Trophoblast cell (in vitro differentiated cells and primary cell): ENCODE data around the gene STX4.

Experiments used
- DNase-seq, 2 donors: peaks; one replicate each; pipeline ENCODE4 v3.0.0-alpha.2; 2016
- H2AFZ ChIP-seq: 2 replicates; pipeline ENCODE4 v1.6.1; 2013; ENCODE audit warnings: low read length, moderate library complexity, mild to moderate bottlenecking; ENCODE audit not compliant: insufficient read depth, poor library complexity
- H2AK5ac ChIP-seq: 2 replicates; pipeline ENCODE4 v1.6.1; 2013; ENCODE audit warnings: mild to moderate bottlenecking, low read length
- H2BK120ac ChIP-seq: 2 replicates; pipeline ENCODE4 v1.6.1; 2013; ENCODE audit warnings: low read length, mild to moderate bottlenecking, moderate library complexity; ENCODE audit not compliant: insufficient read depth, poor library complexity
- H2BK12ac ChIP-seq: 2 replicates; pipeline ENCODE4 v1.6.1; 2013; ENCODE audit warnings: mild to moderate bottlenecking, low read length, moderate library complexity
- H2BK5ac ChIP-seq: 2 replicates; pipeline ENCODE4 v1.6.1; 2013; ENCODE audit warnings: low read length, low read depth, moderate library complexity, mild to moderate bottlenecking; ENCODE audit not compliant: poor library complexity
- H3K14ac ChIP-seq: 2 replicates; pipeline ENCODE4 v1.6.1; 2013; ENCODE audit warnings: mild to moderate bottlenecking, low read length
- H3K18ac ChIP-seq: 2 replicates; pipeline ENCODE4 v1.6.1; 2013; ENCODE audit warnings: mild to moderate bottlenecking, low read length
- H3K23ac ChIP-seq: 2 replicates; pipeline ENCODE4 v1.6.1; 2013; ENCODE audit warnings: low read length
- H3K27ac ChIP-seq: 2 replicates; pipeline ENCODE4 v1.5.1; 2013; ENCODE audit warnings: low read depth, mild to moderate bottlenecking, inconsistent platforms, low read length, moderate library complexity
- H3K27me3 ChIP-seq: 2 replicates; pipeline ENCODE4 v1.6.1; 2013; ENCODE audit warnings: inconsistent platforms, mild to moderate bottlenecking, low read length, moderate library complexity; ENCODE audit not compliant: insufficient read depth
- H3K36me3 ChIP-seq, 2 experiments: 1 replicate in 1 of 2; 2 replicates in 1 of 2; pipeline ENCODE4 v1.6.1; 2013; ENCODE audit warnings: low read length in 2 of 2, mild to moderate bottlenecking in 2 of 2, moderate library complexity in 1 of 2; ENCODE audit not compliant: insufficient read depth in 2 of 2, control insufficient read depth in 1 of 2
- H3K4ac ChIP-seq: 2 replicates; pipeline ENCODE4 v1.6.1; 2013; ENCODE audit warnings: low read depth, mild to moderate bottlenecking, low read length, moderate library complexity
- H3K4me1 ChIP-seq, 2 experiments: 1 replicate in 1 of 2; 2 replicates in 1 of 2; pipeline ENCODE4 v1.6.1; 2013; ENCODE audit warnings: low read length in 2 of 2, mild to moderate bottlenecking in 2 of 2, moderate library complexity in 1 of 2; ENCODE audit not compliant: insufficient read depth in 2 of 2, control insufficient read depth in 1 of 2
- H3K4me2 ChIP-seq: 2 replicates; pipeline ENCODE4 v1.6.1; 2013; ENCODE audit warnings: inconsistent platforms, mild to moderate bottlenecking, low read length, moderate library complexity
- H3K4me3 ChIP-seq: 2 replicates; pipeline ENCODE4 v1.5.1; 2013; ENCODE audit warnings: mild to moderate bottlenecking, low read depth, low read length, inconsistent platforms
- H3K79me1 ChIP-seq: one replicate; pipeline ENCODE4 v1.6.1; 2013; ENCODE audit warnings: low read length
- H3K79me2 ChIP-seq: 2 replicates; pipeline ENCODE4 v1.6.1; 2013; ENCODE audit warnings: low read length, mild to moderate bottlenecking; ENCODE audit not compliant: control insufficient read depth, insufficient read depth, poor library complexity
- H3K9ac ChIP-seq: 2 replicates; pipeline ENCODE4 v1.6.1; 2013; ENCODE audit warnings: mild to moderate bottlenecking, low read length
- H3K9me3 ChIP-seq: 2 replicates; pipeline ENCODE4 v1.6.1; 2013; ENCODE audit warnings: low read depth, mild to moderate bottlenecking, control low read depth, inconsistent platforms, low read length; ENCODE audit not compliant: insufficient read depth
- H4K12ac ChIP-seq: 2 replicates; pipeline ENCODE4 v1.6.1; 2013; ENCODE audit warnings: low read depth, mild to moderate bottlenecking, low read length, moderate library complexity
- H4K8ac ChIP-seq: 2 replicates; pipeline ENCODE4 v1.6.1; 2013; ENCODE audit warnings: low read depth, mild to moderate bottlenecking, low read length, moderate library complexity
- H4K91ac ChIP-seq: one replicate; pipeline ENCODE4 v1.6.1; 2013; ENCODE audit warnings: low read depth, mild to moderate bottlenecking, low read length, moderate library complexity
- WGBS: extraction: QIAGEN DNeasy Blood & Tissue Kit; methylation state at CpG from one replicate; pipeline ENCODE4 v1.1.7; 2013; ENCODE audit warnings: missing lambda C conversion rate; ENCODE audit not compliant: insufficient read length, insufficient coverage; ENCODE audit errors: extremely low coverage; 5-methylcytosine and 5-hydroxymethylcytosine counted together

Gene STX4

DNA sequence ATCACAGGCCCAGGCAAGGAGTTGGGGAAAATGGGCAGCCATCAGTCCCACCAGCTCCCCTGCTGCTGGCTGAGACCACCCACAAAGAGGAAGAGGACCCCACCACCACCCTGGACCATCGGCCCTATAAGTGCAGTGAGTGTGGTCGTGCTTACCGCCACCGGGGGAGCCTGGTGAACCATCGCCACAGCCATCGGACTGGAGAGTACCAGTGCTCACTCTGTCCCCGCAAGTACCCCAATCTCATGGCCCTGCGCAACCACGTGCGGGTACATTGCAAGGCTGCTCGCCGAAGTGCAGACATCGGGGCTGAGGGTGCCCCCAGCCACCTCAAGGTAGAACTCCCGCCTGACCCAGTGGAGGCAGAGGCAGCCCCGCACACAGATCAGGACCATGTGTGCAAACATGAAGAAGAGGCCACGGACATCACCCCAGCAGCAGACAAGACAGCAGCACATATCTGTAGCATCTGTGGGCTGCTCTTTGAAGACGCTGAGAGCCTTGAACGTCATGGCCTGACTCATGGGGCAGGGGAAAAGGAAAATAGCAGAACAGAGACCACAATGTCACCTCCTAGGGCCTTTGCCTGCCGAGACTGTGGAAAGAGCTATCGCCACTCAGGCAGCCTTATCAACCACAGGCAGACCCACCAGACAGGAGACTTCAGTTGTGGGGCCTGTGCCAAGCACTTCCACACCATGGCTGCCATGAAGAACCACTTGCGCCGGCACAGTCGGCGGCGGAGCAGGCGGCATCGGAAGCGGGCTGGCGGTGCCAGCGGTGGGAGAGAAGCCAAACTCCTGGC lies 44.4 kb downstream of the STX4 start:
- Histone ChIP-seq H3K4me1 (no peaks in the 10 kb centered on the region), H3K9ac (no peak overlapping the region), H2AFZ (no peak overlapping the region), H2AK5ac (no peak overlapping the region), H3K14ac (no peak overlapping the region), H3K79me2 (peaks cover 13% of the 10 kb centered on the region), H4K91ac (no peak overlapping the region), H3K23ac (no peak overlapping the region), H3K27me3 (no peaks in the 10 kb centered on the region), H3K4me2 (no peak overlapping the region), H2BK120ac (no peak overlapping the region), H3K18ac (no peak overlapping the region), H3K4me3 (no peak overlapping the region), H3K79me1 (peaks cover 15% of the 10 kb centered on the region), H3K4ac (no peak overlapping the region), H3K27ac (no peak overlapping the region), H2BK12ac (no peak overlapping the region), H4K8ac (no peak overlapping the region), H2BK5ac (no peak overlapping the region), H3K36me3 (peaks cover 59 to 63% of the 10 kb centered on the region in 2 experiments), H4K12ac (no peak overlapping the region), H3K9me3 (no peaks in the 10 kb centered on the region)
- no peak for DNase-seq
- WGBS = no CpG with 5 or more reads among the region's 30 CpGs

DNA sequence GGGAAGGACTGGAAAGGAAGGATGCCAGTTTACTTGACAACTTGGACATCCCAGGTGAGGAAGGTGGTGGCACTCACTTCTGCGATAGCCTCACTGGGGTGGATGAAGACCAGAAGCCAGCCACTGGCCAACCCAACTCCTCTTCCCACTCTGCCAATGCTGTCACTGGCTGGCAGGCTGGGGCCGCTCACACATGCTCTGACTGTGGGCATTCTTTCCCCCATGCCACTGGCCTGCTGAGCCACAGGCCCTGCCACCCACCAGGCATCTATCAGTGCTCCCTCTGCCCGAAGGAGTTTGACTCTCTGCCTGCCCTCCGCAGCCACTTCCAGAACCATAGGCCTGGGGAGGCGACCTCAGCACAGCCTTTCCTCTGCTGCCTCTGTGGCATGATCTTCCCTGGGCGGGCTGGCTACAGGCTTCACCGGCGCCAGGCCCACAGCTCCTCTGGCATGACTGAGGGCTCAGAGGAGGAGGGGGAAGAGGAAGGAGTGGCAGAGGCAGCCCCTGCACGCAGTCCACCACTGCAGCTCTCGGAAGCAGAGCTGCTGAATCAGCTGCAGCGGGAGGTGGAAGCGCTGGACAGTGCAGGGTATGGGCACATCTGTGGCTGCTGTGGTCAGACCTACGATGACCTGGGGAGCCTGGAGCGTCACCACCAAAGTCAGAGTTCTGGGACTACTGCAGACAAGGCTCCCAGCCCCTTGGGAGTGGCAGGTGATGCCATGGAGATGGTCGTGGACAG lies 45.4 kb downstream of the STX4 start:
- H3K14ac ChIP-seq = no peak overlapping the region

DNA sequence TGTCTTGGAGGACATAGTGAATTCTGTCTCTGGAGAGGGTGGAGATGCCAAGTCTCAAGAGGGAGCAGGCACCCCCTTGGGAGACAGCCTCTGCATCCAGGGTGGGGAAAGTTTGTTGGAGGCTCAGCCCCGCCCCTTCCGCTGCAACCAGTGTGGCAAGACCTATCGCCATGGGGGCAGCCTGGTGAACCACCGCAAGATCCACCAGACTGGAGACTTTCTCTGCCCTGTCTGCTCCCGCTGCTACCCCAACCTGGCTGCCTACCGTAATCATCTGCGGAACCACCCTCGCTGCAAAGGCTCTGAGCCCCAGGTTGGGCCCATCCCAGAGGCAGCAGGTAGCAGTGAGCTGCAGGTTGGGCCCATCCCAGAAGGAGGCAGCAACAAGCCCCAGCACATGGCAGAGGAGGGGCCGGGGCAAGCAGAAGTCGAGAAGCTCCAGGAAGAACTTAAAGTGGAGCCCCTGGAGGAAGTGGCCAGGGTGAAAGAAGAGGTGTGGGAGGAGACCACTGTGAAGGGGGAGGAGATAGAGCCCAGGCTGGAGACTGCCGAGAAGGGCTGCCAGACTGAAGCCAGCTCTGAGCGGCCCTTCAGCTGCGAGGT lies 46.1 kb downstream of the STX4 start:
- no peak overlapping the region for H3K4me3 ChIP-seq
- DNase-seq = no peak
- H3K9me3 ChIP-seq = no peaks in the 10 kb centered on the region
- no peaks in the 10 kb centered on the region for H3K4me1 ChIP-seq
- no peak overlapping the region for H3K4me2 ChIP-seq
- peaks cover 3% of the 10 kb centered on the region for H3K79me1 ChIP-seq
- H3K18ac ChIP-seq = no peak overlapping the region
- no peak overlapping the region for H4K8ac ChIP-seq
- H4K12ac ChIP-seq = no peak overlapping the region
- no peak overlapping the region for H2AK5ac ChIP-seq
- no CpG with 5 or more reads among the region's 13 CpGs for WGBS
- H3K79me2 ChIP-seq = peaks cover 5% of the 10 kb centered on the region
- no peak overlapping the region for H2BK120ac ChIP-seq
- no peak overlapping the region for H3K27ac ChIP-seq
- H3K27me3 ChIP-seq = no peaks in the 10 kb centered on the region
- no peak overlapping the region for H2AFZ ChIP-seq
- no peak overlapping the region for H4K91ac ChIP-seq
- no peak overlapping the region for H3K4ac ChIP-seq
- no peak overlapping the region for H3K9ac ChIP-seq
- peaks cover 67 to 78% of the 10 kb centered on the region in 2 experiments for H3K36me3 ChIP-seq
- H2BK12ac ChIP-seq = no peak overlapping the region
- H3K14ac ChIP-seq = no peak overlapping the region
- no peak overlapping the region for H2BK5ac ChIP-seq
- no peak overlapping the region for H3K23ac ChIP-seq

More for the DNA sequence above, 45.4 kb downstream of the STX4 start:
- Histone ChIP-seq H4K91ac (no peak overlapping the region), H4K12ac (no peak overlapping the region), H4K8ac (no peak overlapping the region), H3K18ac (no peak overlapping the region), H3K4me1 (no peaks in the 10 kb centered on the region), H2BK5ac (no peak overlapping the region), H3K36me3 (peaks cover 63 to 72% of the 10 kb centered on the region in 2 experiments), H3K27ac (no peak overlapping the region), H3K79me2 (peaks cover 6% of the 10 kb centered on the region), H2BK12ac (no peak overlapping the region), H2AFZ (no peak overlapping the region), H3K9ac (no peak overlapping the region), H2BK120ac (no peak overlapping the region), H2AK5ac (no peak overlapping the region), H3K79me1 (peaks cover 6% of the 10 kb centered on the region), H3K9me3 (no peaks in the 10 kb centered on the region), H3K23ac (no peak overlapping the region), H3K4me3 (no peak overlapping the region), H3K27me3 (no peaks in the 10 kb centered on the region), H3K4ac (no peak overlapping the region), H3K4me2 (no peak overlapping the region)
- no peak for DNase-seq
- no CpG with 5 or more reads among the region's 15 CpGs for WGBS

DNA sequence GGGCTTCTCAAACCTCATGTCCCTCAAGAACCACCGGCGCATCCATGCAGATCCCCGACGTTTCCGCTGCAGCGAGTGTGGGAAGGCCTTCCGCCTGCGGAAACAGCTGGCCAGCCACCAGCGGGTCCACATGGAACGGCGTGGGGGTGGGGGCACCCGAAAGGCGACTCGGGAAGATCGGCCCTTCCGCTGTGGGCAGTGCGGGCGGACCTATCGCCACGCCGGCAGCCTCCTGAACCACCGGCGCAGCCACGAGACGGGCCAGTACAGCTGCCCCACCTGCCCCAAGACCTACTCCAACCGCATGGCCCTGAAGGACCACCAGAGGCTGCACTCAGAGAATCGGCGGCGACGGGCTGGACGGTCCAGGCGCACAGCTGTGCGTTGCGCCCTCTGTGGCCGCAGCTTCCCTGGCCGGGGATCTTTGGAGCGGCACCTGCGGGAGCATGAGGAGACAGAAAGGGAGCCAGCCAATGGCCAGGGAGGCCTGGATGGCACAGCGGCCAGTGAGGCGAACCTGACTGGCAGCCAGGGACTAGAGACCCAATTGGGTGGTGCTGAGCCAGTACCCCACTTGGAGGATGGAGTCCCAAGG lies 46.8 kb downstream of the STX4 start:
- WGBS = no CpG with 5 or more reads among the region's 40 CpGs
- no peak overlapping the region for H3K27ac ChIP-seq
- H3K36me3 ChIP-seq = peaks cover 67 to 84% of the 10 kb centered on the region in 2 experiments
- H3K14ac ChIP-seq = no peak overlapping the region
- no peak overlapping the region for H4K12ac ChIP-seq
- H3K4ac ChIP-seq = no peak overlapping the region
- H4K91ac ChIP-seq = no peak overlapping the region
- no peak overlapping the region for H2BK120ac ChIP-seq
- H4K8ac ChIP-seq = no peak overlapping the region
- H3K4me2 ChIP-seq = no peak overlapping the region
- no peak overlapping the region for H3K18ac ChIP-seq
- H3K79me2 ChIP-seq = no peaks in the 10 kb centered on the region
- H2AK5ac ChIP-seq = no peak overlapping the region
- no peaks in the 10 kb centered on the region for H3K79me1 ChIP-seq
- no peak for DNase-seq
- H3K4me3 ChIP-seq = no peak overlapping the region
- no peak overlapping the region for H2BK12ac ChIP-seq
- H2BK5ac ChIP-seq = no peak overlapping the region
- no peaks in the 10 kb centered on the region for H3K27me3 ChIP-seq
- no peak overlapping the region for H2AFZ ChIP-seq
- H3K23ac ChIP-seq = no peak overlapping the region
- no peak overlapping the region for H3K9ac ChIP-seq
- no peaks in the 10 kb centered on the region for H3K4me1 ChIP-seq
- no peaks in the 10 kb centered on the region for H3K9me3 ChIP-seq
